ENCODE results near the gene DHX58.

DHX58 gene

DNA sequence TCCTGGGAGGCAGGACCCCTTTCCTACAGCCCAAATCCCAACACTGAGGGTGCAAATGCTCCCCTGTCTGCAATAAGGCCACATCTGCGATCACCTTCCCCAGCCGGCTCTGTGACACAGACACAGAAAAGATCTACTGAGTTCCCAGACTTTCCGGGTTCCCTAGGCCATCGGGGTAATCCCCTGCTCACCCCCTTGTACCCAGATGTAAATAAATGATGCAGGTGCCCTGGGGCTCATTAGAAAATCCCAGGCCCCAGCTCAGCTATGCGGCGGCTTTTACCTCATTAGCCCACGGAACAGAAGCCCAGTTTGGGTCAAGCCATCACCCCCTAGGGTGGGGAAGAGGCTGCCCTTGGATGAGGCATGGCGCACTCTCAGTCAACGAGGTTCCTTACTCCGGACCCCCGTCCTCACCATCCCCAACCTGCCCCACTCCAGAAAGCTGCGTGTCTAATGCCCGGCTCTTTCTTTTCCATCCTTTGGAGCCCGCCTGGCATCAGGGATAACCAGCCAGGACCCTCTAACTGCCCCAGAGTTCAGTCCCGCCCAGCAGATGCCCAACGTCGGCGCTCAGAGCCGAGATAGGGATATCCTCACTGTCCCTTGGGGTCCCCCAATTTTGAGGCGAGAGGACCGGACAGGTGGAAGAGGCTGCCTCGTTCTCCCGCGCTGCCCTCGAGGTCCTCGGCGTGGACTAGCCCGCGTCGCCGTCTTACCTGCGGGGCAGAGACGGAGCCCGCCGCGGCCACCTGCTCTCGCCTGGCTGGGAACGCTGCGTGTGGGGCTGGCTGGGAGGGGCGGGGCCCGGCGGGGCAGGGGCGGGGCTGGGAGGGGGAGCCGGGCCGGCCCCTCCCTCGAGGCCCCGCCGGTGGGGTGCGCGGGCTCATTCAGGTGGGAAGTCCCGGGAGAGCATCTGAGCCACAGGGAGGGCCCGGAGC lies 14.6 kb downstream of the DHX58 start, which contains the start of gene ZNF385C:
Gene ZNF385C, minus strand, starts transcription at position 783 of the 941 bp plus-strand sequence. CDS start 35,417 bp downstream, outside the sequence.
- CTCF ChIA-PET: interaction anchor here (0.6 to 8.7 kb wide), 6 partner anchors 11 to 73 kb away, joined by 3 to 70 read pairs (median 3); no protein-coding TSS in a partner anchor
- TF ChIP-seq, protein P1, sequence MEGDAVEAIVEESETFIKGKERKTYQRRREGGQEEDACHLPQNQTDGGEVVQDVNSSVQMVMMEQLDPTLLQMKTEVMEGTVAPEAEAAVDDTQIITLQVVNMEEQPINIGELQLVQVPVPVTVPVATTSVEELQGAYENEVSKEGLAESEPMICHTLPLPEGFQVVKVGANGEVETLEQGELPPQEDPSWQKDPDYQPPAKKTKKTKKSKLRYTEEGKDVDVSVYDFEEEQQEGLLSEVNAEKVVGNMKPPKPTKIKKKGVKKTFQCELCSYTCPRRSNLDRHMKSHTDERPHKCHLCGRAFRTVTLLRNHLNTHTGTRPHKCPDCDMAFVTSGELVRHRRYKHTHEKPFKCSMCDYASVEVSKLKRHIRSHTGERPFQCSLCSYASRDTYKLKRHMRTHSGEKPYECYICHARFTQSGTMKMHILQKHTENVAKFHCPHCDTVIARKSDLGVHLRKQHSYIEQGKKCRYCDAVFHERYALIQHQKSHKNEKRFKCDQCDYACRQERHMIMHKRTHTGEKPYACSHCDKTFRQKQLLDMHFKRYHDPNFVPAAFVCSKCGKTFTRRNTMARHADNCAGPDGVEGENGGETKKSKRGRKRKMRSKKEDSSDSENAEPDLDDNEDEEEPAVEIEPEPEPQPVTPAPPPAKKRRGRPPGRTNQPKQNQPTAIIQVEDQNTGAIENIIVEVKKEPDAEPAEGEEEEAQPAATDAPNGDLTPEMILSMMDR (IDR thresholded peaks at IDR 0.05; ENCODE audit: control extremely low read depth, extremely low read depth, low read depth, missing control alignments): no peak
- DNase-seq (ENCODE audit: extremely low spot score): peak; percentile 71
- POLR2A ChIA-PET: no interaction called here

DNA sequence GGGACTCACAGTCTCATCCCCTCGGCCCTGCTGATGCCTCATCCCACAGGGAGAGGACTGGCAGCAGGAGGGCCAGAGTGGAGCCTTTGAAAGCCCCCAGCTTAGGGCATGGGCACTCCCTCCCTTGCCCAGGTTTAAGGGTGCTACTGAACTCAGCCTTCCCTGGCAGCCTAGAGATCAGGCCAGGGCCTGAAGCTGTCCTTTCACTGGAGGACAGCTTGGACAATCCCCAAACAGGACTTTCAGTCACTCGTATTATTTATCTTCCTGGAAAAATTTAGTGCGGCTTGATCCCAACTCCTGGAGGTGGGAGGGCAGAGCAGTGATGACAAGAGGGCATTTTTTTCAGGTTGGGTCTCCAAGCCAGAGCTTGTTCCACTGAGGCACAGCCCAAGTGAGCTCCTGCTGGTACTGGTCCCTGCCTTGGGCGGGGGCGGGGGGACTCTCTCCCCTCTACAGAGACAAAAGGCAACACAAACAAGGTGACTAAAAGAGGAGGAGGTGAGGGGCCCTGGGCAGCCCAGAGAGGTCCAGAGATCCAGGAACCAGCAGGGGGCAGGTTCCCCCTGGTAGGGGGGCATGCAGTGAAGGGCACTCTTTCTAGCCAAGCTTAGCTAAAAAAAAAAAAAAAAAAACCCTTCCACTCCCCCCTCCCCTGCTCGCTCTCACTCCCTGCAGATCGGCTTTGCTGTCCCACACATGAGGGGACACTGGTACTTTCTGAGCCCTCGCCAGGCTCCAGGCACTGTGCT lies 16.0 kb downstream of the DHX58 start:
- TF ChIP-seq, protein P1 (IDR thresholded peaks at IDR 0.05; ENCODE audit: control extremely low read depth, extremely low read depth, low read depth, missing control alignments): no peak
- POLR2A ChIA-PET: no interaction called here
- CTCF ChIA-PET: interaction anchor here (1.5 to 8.7 kb wide), 2 partner anchors 31 to 38 kb away, joined by 3 to 70 read pairs; no protein-coding TSS in a partner anchor
- no peak for DNase-seq (ENCODE audit: extremely low spot score)

DNA sequence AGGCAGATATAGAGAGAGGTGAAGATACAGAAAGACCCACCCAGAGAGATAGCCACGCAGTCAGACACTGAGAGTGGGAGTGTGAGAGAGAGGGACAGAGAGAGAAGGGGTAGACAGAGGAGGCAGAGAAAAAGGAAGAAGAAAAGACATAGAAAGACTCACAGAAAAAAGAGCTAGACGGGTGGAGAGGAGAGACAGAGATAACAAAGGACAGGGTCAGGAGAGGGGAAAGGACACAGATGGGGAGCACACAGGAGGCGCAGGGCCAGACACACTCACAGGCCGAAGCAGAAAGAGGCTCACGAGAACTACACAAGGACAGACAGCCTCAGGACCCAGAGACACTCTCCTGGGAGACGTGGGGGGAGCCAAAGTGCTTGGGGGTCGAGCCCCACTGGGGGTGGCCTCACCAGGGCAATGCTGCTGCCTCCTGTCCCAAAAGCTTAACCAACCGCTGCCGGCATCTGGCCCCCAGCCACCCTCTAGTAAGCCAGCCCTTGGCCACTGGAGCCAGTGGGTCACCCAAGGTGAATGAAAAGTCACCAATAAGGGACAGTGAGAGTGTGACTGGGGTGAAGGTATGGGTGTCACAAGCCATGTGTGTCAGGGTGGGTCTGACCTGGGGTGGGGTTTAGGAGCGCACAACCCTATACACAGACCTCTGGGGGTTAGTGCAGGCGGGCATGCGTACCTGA lies 18.0 kb downstream of the DHX58 start:
- POLR2A ChIA-PET: no interaction called here
- CTCF ChIA-PET: interaction anchor here (1.0 to 8.7 kb wide), 3 partner anchors 23 to 36 kb away, joined by 3 to 70 read pairs (median 3); no protein-coding TSS in a partner anchor
- TF ChIP-seq, protein P1 (IDR thresholded peaks at IDR 0.05; ENCODE audit: control extremely low read depth, extremely low read depth, low read depth, missing control alignments): no peak
- no peak for DNase-seq (ENCODE audit: extremely low spot score)

DNA sequence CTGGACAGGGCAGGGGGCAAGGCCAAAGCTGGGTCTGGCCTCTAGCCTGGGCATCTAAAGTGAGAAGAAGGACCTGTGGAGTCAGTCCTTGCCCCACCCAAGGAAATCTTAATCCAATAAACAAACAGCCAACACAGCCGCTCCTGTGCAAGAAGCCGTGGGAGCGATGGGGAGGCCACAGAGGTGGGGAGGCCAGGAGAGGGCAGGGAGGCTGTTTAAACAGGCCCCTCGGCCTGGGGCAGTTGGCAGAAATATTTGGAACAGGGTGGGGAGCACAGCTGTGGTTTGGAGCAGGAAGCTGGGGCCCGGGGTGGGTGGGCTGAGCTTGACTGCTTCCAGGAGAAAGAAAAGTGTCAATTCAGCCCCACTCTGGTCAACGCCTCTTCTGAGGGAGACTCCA lies 19.6 kb downstream of the DHX58 start:
- CTCF ChIA-PET: interaction anchor here (2.5 to 3.1 kb wide), 2 partner anchors 9 to 12 kb away, joined by 11 to 14 read pairs; no protein-coding TSS in a partner anchor
- TF ChIP-seq, protein P1 (IDR thresholded peaks at IDR 0.05; ENCODE audit: control extremely low read depth, extremely low read depth, low read depth, missing control alignments): no peak

DNA sequence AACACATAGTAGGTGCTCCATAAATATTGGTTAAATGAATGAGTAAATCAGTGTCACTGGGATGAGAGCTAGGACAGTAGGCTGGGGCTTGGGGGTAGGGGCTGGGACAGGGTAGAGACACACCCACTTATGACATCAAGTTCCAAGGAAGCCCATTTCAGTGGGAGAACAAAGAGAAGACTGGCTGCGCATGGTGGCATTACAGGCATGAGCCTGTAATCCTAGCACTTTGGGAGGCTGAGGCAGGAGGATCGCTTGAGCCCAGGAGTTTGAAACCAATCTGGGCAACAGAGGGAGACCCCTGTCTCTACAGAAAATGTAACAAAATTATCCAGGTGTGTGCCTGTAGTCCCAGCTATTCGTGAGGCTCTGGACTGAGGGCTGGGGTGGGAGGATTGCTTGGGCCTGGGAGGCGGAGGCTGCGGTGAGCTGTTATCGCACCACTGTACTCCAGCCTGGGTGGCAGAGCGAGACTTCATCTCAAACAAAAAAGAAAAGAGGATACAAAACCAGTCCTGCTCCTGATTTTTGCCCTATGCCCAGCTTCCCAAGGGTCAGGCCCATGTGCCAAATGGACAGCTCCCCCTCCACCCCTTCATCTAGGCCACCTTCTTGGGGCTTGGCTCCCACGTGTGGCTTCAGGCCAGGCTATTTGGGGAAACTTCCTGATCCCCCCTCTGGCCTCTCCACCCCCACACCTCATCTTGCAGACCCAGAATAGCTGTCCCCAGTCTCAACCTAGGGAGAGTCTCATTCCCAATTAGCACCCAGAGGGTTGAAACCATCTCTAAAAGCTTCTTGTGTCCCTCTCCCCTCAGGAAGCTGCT lies 21.3 kb downstream of the DHX58 start:
- CTCF ChIA-PET: interaction anchor here (0.9 to 3.9 kb wide), 6 partner anchors 9 to 67 kb away, joined by 3 to 17 read pairs (median 8); no protein-coding TSS in a partner anchor
- TF ChIP-seq, protein P1 (IDR thresholded peaks at IDR 0.05; ENCODE audit: control extremely low read depth, extremely low read depth, low read depth, missing control alignments): no peak
- DNase-seq (ENCODE audit: extremely low spot score): no peak
- POLR2A ChIA-PET: no interaction called here

More for the DNA sequence above, 19.6 kb downstream of the DHX58 start:
- DNase-seq (ENCODE audit: extremely low spot score): no peak
- POLR2A ChIA-PET: no interaction called here

Data from GM10248 (cell line).